Ureter (tissue), 1 donor: ENCODE measurements around the gene IL17RE. TPM values are rescaled to one million over a fixed set of nuclear protein-coding genes. Genes with fewer than 3 reads are reported as not detected.
"Not testable (repeated sequence)": the region's sequence is repeated elsewhere in the genome, so short reads cannot be mapped to it uniquely, and the experiment has no call there.

ENCODE experiments used
- DNase-seq: peaks from one replicate; pipeline ENCODE4 v3.0.0-alpha.2; 2020; ENCODE audit warnings: low spot score
- total RNA-seq: library from RNA; stranded (reverse); gene quantifications from one replicate; pipeline ENCODE4 v1.2.4, GENCODE V29; 2023
- donor health status: DM: yes; HTN: yes; CAD: no.

IL17RE gene
- total RNA-seq, 1 donor from 2014 or later, result 11.9 TPM

- no peak for DNase-seq
Observed at GRCh38 chr3:9934235-9934621, 31.6 kb downstream of the IL17RE start.

GRCh38 chr3:9934993-9935392 lies 32.3 kb downstream of the IL17RE start:
- DNase-seq, result no peak

GRCh38 chr3:9935966-9936510 lies 33.4 kb downstream of the IL17RE start:
- no peak for DNase-seq

- no peak for DNase-seq
Observed at GRCh38 chr3:9937486-9938238, 35.0 kb downstream of the IL17RE start.

- no peak for DNase-seq
Observed at GRCh38 chr3:9938966-9939365, 36.3 kb downstream of the IL17RE start.

- DNase-seq, result not testable (repeated sequence)
Observed at GRCh38 chr3:9939906-9940305, 37.3 kb downstream of the IL17RE start.

- DNase-seq, result no peak
Observed at GRCh38 chr3:9940746-9941145, 38.1 kb downstream of the IL17RE start.

- no peak for DNase-seq
Observed at GRCh38 chr3:9942164-9942563, 39.5 kb downstream of the IL17RE start.

- no peak for DNase-seq
Observed at GRCh38 chr3:9942934-9943690, 40.5 kb downstream of the IL17RE start.

GRCh38 chr3:9944271-9944670 lies 41.6 kb downstream of the IL17RE start:
- DNase-seq, result no peak

- DNase-seq, result no peak
Observed at GRCh38 chr3:9945358-9945757, 42.7 kb downstream of the IL17RE start.

GRCh38 chr3:9946112-9947024 lies 43.7 kb downstream of the IL17RE start:
- peak; percentile 87 for DNase-seq

GRCh38 chr3:9947025-9947995 lies 44.7 kb downstream of the IL17RE start:
- DNase-seq, result peak; percentile 76

GRCh38 chr3:9948586-9948985 lies 45.9 kb downstream of the IL17RE start:
- no peak for DNase-seq

GRCh38 chr3:9949115-9949514 lies 46.5 kb downstream of the IL17RE start:
- no peak for DNase-seq

- no peak for DNase-seq
Observed at GRCh38 chr3:9949626-9950025, 47.0 kb downstream of the IL17RE start.

- no peak for DNase-seq
Observed at GRCh38 chr3:9951126-9951525, 48.5 kb downstream of the IL17RE start.

- no peak for DNase-seq
Observed at GRCh38 chr3:9951598-9951961, 48.9 kb downstream of the IL17RE start.

GRCh38 chr3:9951962-9952805 lies 49.5 kb downstream of the IL17RE start, which contains the start of gene PRRT3:
PRRT3 (minus strand) TSS chr3:9952408; CDS start chr3:9950115, 2,293 bp downstream.
- no peak for DNase-seq

GRCh38 chr3:9955067-9955502 lies 52.4 kb downstream of the IL17RE start:
- DNase-seq, result no peak
